Measurements from ENCODE around the gene HHEX.

HHEX gene

GRCh38 chr10:92688927-92689662 is 660 bp upstream of the HHEX start:
- no peak for DNase-seq (ENCODE audit: extremely low read depth, low read depth)
- TF ChIP-seq CTCF (IDR thresholded peaks at IDR 0.05; ENCODE audit: low read depth, low read length): peak; percentile 11; the same call in 1 of the 2 replicates

- no peak for DNase-seq (ENCODE audit: extremely low read depth, low read depth)
- no peak for TF ChIP-seq CTCF (IDR thresholded peaks at IDR 0.05; ENCODE audit: low read depth, low read length)
These were observed 608 bp downstream of the HHEX start for GRCh38 chr10:92690211-92690914.

- DNase-seq (ENCODE audit: extremely low read depth, low read depth): no peak
- TF ChIP-seq CTCF (IDR thresholded peaks at IDR 0.05; ENCODE audit: low read depth, low read length): no peak
These were observed 1.3 kb downstream of the HHEX start for GRCh38 chr10:92690915-92691590.

GRCh38 chr10:92691591-92692079 is 1.9 kb downstream of the HHEX start:
- DNase-seq (ENCODE audit: extremely low read depth, low read depth): no peak

GRCh38 chr10:92692080-92692671 is 2.4 kb downstream of the HHEX start:
- TF ChIP-seq CTCF (IDR thresholded peaks at IDR 0.05; ENCODE audit: low read depth, low read length): no peak
- no peak for DNase-seq (ENCODE audit: extremely low read depth, low read depth)

More at GRCh38 chr10:92691591-92692079, 1.9 kb downstream of the HHEX start:
- TF ChIP-seq CTCF (IDR thresholded peaks at IDR 0.05; ENCODE audit: low read depth, low read length): no peak

- no peak for DNase-seq (ENCODE audit: extremely low read depth, low read depth)
- no peak for TF ChIP-seq CTCF (IDR thresholded peaks at IDR 0.05; ENCODE audit: low read depth, low read length)
These were observed 3.2 kb downstream of the HHEX start for GRCh38 chr10:92692697-92693533.
